GM23338 (cell line): ENCODE data around the gene LHB. TPM values are rescaled to one million over a fixed set of nuclear protein-coding genes. Genes with fewer than 3 reads are reported as not detected.

ENCODE experiments used
- ATAC-seq: fragments of 200-7000 bp; cut with Tn5 transposase; 3 replicates; pipeline ENCODE4 v1.9.1; 2020
- DNase-seq: peaks from one replicate; pipeline ENCODE4 v3.0.0-alpha.2; 2015; ENCODE audit warnings: low spot score
- H2AFZ ChIP-seq: fragments of 200-600 bp; sonication (generic); 2 replicates; pipeline ENCODE4 v1.8.0; 2016; ENCODE audit warnings: antibody characterized with exemption, mild to moderate bottlenecking, moderate library complexity
- H3F3A ChIP-seq: fragments of 200-600 bp; sonication (generic); replicated peaks from 2 replicates; pipeline ENCODE4 v1.8.0; 2017; ENCODE audit warnings: antibody characterized with exemption, mixed run types, low read depth
- H3K27ac ChIP-seq: fragments of 200-600 bp; sonication (generic); 2 replicates; pipeline ENCODE4 v1.6.1; 2016; ENCODE audit warnings: low read depth
- H3K27me3 ChIP-seq: fragments of 200-600 bp; sonication (generic); 2 replicates; pipeline ENCODE4 v1.8.0; 2016; ENCODE audit warnings: mild to moderate bottlenecking, mixed run types, moderate library complexity; ENCODE audit not compliant: insufficient read depth
- H3K36me3 ChIP-seq: fragments of 200-600 bp; sonication (generic); 2 replicates; pipeline ENCODE4 v1.8.0; 2016; ENCODE audit warnings: mild to moderate bottlenecking; ENCODE audit not compliant: insufficient read depth
- H3K4me1 ChIP-seq: fragments of 200-600 bp; sonication (generic); 2 replicates; pipeline ENCODE4 v1.8.0; 2016; ENCODE audit warnings: mild to moderate bottlenecking, moderate library complexity; ENCODE audit not compliant: insufficient read depth
- H3K4me2 ChIP-seq: fragments of 200-600 bp; sonication (generic); 2 replicates; pipeline ENCODE4 v1.7.1; 2017; ENCODE audit warnings: mixed run types
- H3K4me3 ChIP-seq: fragments of 200-600 bp; sonication (generic); 2 replicates; pipeline ENCODE4 v1.6.1; 2016; ENCODE audit warnings: mixed run types
- H3K79me2 ChIP-seq: fragments of 200-600 bp; sonication (generic); replicated peaks from 2 replicates; pipeline ENCODE4 v1.8.0; 2017; ENCODE audit warnings: mild to moderate bottlenecking; ENCODE audit not compliant: insufficient read depth
- H3K9me2 ChIP-seq: fragments of 200-600 bp; sonication (generic); 2 replicates; pipeline ENCODE4 v1.8.0; 2017; ENCODE audit not compliant: insufficient read depth
- H4K20me1 ChIP-seq: fragments of 200-600 bp; sonication (generic); replicated peaks from 2 replicates; pipeline ENCODE4 v1.8.0; 2017; ENCODE audit warnings: mild to moderate bottlenecking; ENCODE audit not compliant: insufficient read depth
- H3K27ac Mint-ChIP-seq: 2 replicates; pipeline ENCODE4 v1.8.0; 2020; ENCODE audit warnings: inconsistent platforms, mild to moderate bottlenecking, moderate library complexity, mixed read lengths
- H3K27me3 Mint-ChIP-seq: 3 replicates; pipeline ENCODE4 v1.8.0; 2022; ENCODE audit warnings: low read depth, mild to moderate bottlenecking, moderate library complexity, mixed read lengths, inconsistent platforms; ENCODE audit not compliant: insufficient read depth, poor library complexity
- H3K36me3 Mint-ChIP-seq: 3 replicates; pipeline ENCODE4 v1.8.0; 2021; ENCODE audit warnings: low read depth, mild to moderate bottlenecking, inconsistent platforms, moderate library complexity, mixed read lengths
- H3K4me1 Mint-ChIP-seq: 3 replicates; pipeline ENCODE4 v1.8.0; 2020; ENCODE audit warnings: mild to moderate bottlenecking, inconsistent platforms, mixed read lengths
- H3K4me3 Mint-ChIP-seq: 3 replicates; pipeline ENCODE4 v1.8.0; 2021; ENCODE audit warnings: moderate library complexity, mild to moderate bottlenecking, inconsistent platforms, mixed read lengths
- H3K9me3 Mint-ChIP-seq: 3 replicates; pipeline ENCODE4 v1.8.0; 2020; ENCODE audit warnings: moderate library complexity, mild to moderate bottlenecking, inconsistent platforms, mixed read lengths
- CTCF ChIP-seq, 2 experiments: fragments of 200-600 bp in 1 of 2; sonication (generic) in 1 of 2; conservative IDR thresholded peaks; 2 replicates each; pipeline versions ENCODE4 v1.5.1 to v1.6.1; 2016 to 2017; ENCODE audit warnings: antibody characterized with exemption in 2 of 2, low read depth in 2 of 2, mild to moderate bottlenecking in 2 of 2, moderate library complexity in 1 of 2
- NANOG ChIP-seq: IDR thresholded peaks from 2 replicates; pipeline ENCODE4 v1.6.1; 2016; ENCODE audit warnings: antibody characterized with exemption, borderline replicate concordance
- ZNF462 ChIP-seq: fragments of 250-450 bp; sonication (Bioruptor Pico); IDR thresholded peaks from 2 replicates; pipeline ENCODE4 v1.5.0; 2020; ENCODE audit warnings: mild to moderate bottlenecking, moderate library complexity
- polyA plus RNA-seq: library from polyadenylated mRNA; unstranded; fragments of >200 nt; fragmentation: Nextera tagmentation; extraction: Ambion mirVana; gene quantifications from 2 replicates; pipeline ENCODE4 v1.2.1, GENCODE V29; 2016
- total RNA-seq: library from RNA; depleted of rRNA; stranded (reverse); fragments of >200 nt; shearing (Covaris generic); gene quantifications from 2 replicates; pipeline ENCODE4 v1.2.3, GENCODE V29; 2014

The LHB gene
- total and polyA plus RNA-seq, 2 experiments from 2014 or later: 0.76 TPM; not detected in 1

- TF ChIP-seq CTCF (conservative IDR thresholded peaks at IDR 0.05; ENCODE audit: low read depth in 2 of 2): no peak
- no peak for TF ChIP-seq NANOG
These were observed 28.6 kb downstream of the LHB start (continued) for GRCh38 chr19:48988286-48988685.

GRCh38 chr19:48987323-48987722, 29.6 kb downstream of the LHB start:
- no peak overlapping the region for H3K4me2 ChIP-seq
- H3K79me2 ChIP-seq: peaks cover 9% of the 10 kb centered on the region; the same call in 1 of the 2 replicates
- peaks cover 13% of the 10 kb centered on the region for H4K20me1 ChIP-seq
- DNase-seq: no peak
- Mint-ChIP-seq H3K4me1 (peaks cover 11% of the 10 kb centered on the region; the same call in 2 of the 3 replicates), H3K36me3 (peaks cover 63% of the 10 kb centered on the region), H3K4me3 (no peak overlapping the region), H3K27ac (no peak overlapping the region), H3K9me3 (no peaks in the 10 kb centered on the region), H3K27me3 (peaks cover 2% of the 10 kb centered on the region)
- no peak overlapping the region for H3K4me3 ChIP-seq
- H3K27ac ChIP-seq: no peak overlapping the region
- TF ChIP-seq CTCF (conservative IDR thresholded peaks at IDR 0.05; ENCODE audit: low read depth in 2 of 2) (peak; percentile 9 to 43; a peak in 2 of 4 replicates), ZNF462 (CRISPR knock-in tag) (no peak)
- no peak for ATAC-seq
- H3K9me2 ChIP-seq: no peaks in the 10 kb centered on the region
- H3F3A ChIP-seq: 0 out of 2 replicates have a peak, but pooled peaks cover 3% of the 10 kb centered on the region
- H2AFZ ChIP-seq: no peak overlapping the region
- H3K36me3 ChIP-seq: peaks cover 6% of the 10 kb centered on the region
- H3K27me3 ChIP-seq: no peaks in the 10 kb centered on the region
- H3K4me1 ChIP-seq: peaks cover 7% of the 10 kb centered on the region; the same call in 1 of the 2 replicates
